ENCODE measurements around the gene RTEL1. TPM values are rescaled to one million over a fixed set of nuclear protein-coding genes. Genes with fewer than 3 reads are reported as not detected.

The RTEL1 gene
- total and polyA plus RNA-seq, 8 donors = 7.6 to 70.4 (median 16.1) TPM

- H3K27ac ChIP-seq = peak overlapping the region in 1 of 5 donors; percentile 96
- intact Hi-C loops (cut with DNase I; ENCODE audit: low total_unique reads) = no loop called here
- 87 to 93% (median 92%) methylated on average over 17 of the region's 17 CpGs for WGBS, 5 donors
- H3K27me3 ChIP-seq = no peaks in the 10 kb centered on the region
- TF ChIP-seq POLR2AphosphoS5 (IDR thresholded peaks at IDR 0.05) (no peak), POLR2A (IDR thresholded peaks at IDR 0.05) (no peak), EP300 (IDR thresholded peaks at IDR 0.05) (no peak), CTCF (IDR thresholded peaks at IDR 0.05) (no peak)
- no peak for DNase-seq
- peaks cover 33 to 79% (median 77%) of the 10 kb centered on the region in 4 donors for H3K36me3 ChIP-seq
- no peaks in the 10 kb centered on the region for H3K9me3 ChIP-seq
- peak overlapping the region; percentile 93 to 98 (median 94) for H3K4me3 ChIP-seq
- H3K4me1 ChIP-seq = peaks cover 25 to 54% (median 41%) of the 10 kb centered on the region in 4 donors
These were observed 51.0 kb downstream of the RTEL1 start for GRCh38 chr20:63709149-63709527.

- DNase-seq = no peak
- intact Hi-C loops (cut with DNase I; ENCODE audit: low total_unique reads) = no loop called here
- Histone ChIP-seq H3K4me1 (peaks cover 23 to 46% (median 39%) of the 10 kb centered on the region in 4 donors), H3K27me3 (no peaks in the 10 kb centered on the region), H3K27ac (no peak overlapping the region), H3K4me3 (no peak overlapping the region), H3K36me3 (peaks cover 15 to 78% (median 74%) of the 10 kb centered on the region in 4 donors), H3K9me3 (peaks cover 0 to 11% (median 9%) of the 10 kb centered on the region in 4 donors)
- WGBS, 5 donors = 79 to 85% (median 82%) methylated on average over 12 of the region's 12 CpGs
- TF ChIP-seq POLR2AphosphoS5 (IDR thresholded peaks at IDR 0.05) (no peak), CTCF (IDR thresholded peaks at IDR 0.05) (no peak), EP300 (IDR thresholded peaks at IDR 0.05) (no peak), POLR2A (IDR thresholded peaks at IDR 0.05) (no peak)
These were observed 53.1 kb downstream of the RTEL1 start for GRCh38 chr20:63711085-63711645.

- no peak for DNase-seq
- Histone ChIP-seq H3K27me3 (no peaks in the 10 kb centered on the region), H3K9me3 (peaks cover 0 to 11% (median 9%) of the 10 kb centered on the region in 4 donors), H3K4me3 (no peak overlapping the region), H3K4me1 (peaks cover 13 to 37% (median 29%) of the 10 kb centered on the region in 4 donors), H3K36me3 (peaks cover 11 to 82% (median 76%) of the 10 kb centered on the region in 4 donors), H3K27ac (no peak overlapping the region)
- 98 to 100% (median 100%) methylated on average over 1 of the region's 1 CpG for WGBS, 5 donors
- intact Hi-C loops (cut with DNase I; ENCODE audit: low total_unique reads) = no loop called here
- no peak for TF ChIP-seq POLR2A (IDR thresholded peaks at IDR 0.05)
- no peak for TF ChIP-seq CTCF (IDR thresholded peaks at IDR 0.05)
- TF ChIP-seq POLR2AphosphoS5 (IDR thresholded peaks at IDR 0.05) = no peak
- TF ChIP-seq EP300 (IDR thresholded peaks at IDR 0.05) = no peak
These were observed 54.1 kb downstream of the RTEL1 start for GRCh38 chr20:63712191-63712590.

GRCh38 chr20:63714858-63715257, 56.7 kb downstream of the RTEL1 start:
- intact Hi-C loops (cut with DNase I; ENCODE audit: low total_unique reads) = no loop called here
- H3K36me3 ChIP-seq = peaks cover 13 to 97% (median 94%) of the 10 kb centered on the region in 4 donors
- H3K4me1 ChIP-seq = peaks cover 0 to 21% (median 11%) of the 10 kb centered on the region in 4 donors
- no peak for DNase-seq
- H3K9me3 ChIP-seq = peaks cover 0 to 21% (median 9%) of the 10 kb centered on the region in 4 donors
- H3K4me3 ChIP-seq = no peak overlapping the region
- no peaks in the 10 kb centered on the region for H3K27me3 ChIP-seq
- H3K27ac ChIP-seq = no peak overlapping the region
- TF ChIP-seq POLR2A (IDR thresholded peaks at IDR 0.05) (no peak), POLR2AphosphoS5 (IDR thresholded peaks at IDR 0.05) (no peak), EP300 (IDR thresholded peaks at IDR 0.05) (no peak), CTCF (IDR thresholded peaks at IDR 0.05) (no peak)
- 97 to 99% (median 98%) methylated on average over 5 of the region's 5 CpGs for WGBS, 5 donors
